Medulla oblongata (tissue), 1 donor: ENCODE data around the gene GJB3.
"Not testable (repeated sequence)": the region's sequence is repeated elsewhere in the genome, so short reads cannot be mapped to it uniquely, and the experiment has no call there.

Source experiments
- DNase-seq: peaks from one replicate; pipeline ENCODE4 v3.0.0-alpha.2; 2015; ENCODE audit errors: extremely low spot score

The GJB3 gene

GRCh38 chr1:34759503-34760357, 21.3 kb upstream of the GJB3 start, which contains the start of gene GJB4:
Gene GJB4 (plus strand): TSS chr1:34759740. CDS start chr1:34761255, 1,515 bp downstream.
- DNase-seq: no peak

- no peak for DNase-seq
Observed at GRCh38 chr1:34761176-34761761, 19.7 kb upstream of the GJB3 start.

- no peak for DNase-seq
Observed at GRCh38 chr1:34761776-34762307, 19.2 kb upstream of the GJB3 start.

GRCh38 chr1:34762474-34763141, 18.4 kb upstream of the GJB3 start:
- no peak for DNase-seq

- no peak for DNase-seq
Observed at GRCh38 chr1:34763142-34763781, 17.8 kb upstream of the GJB3 start.

- no peak for DNase-seq
Observed at GRCh38 chr1:34768856-34769255, 12.2 kb upstream of the GJB3 start.

GRCh38 chr1:34770891-34771504, 10.0 kb upstream of the GJB3 start:
- DNase-seq: no peak

- DNase-seq: no peak
Observed at GRCh38 chr1:34771573-34772371, 9.2 kb upstream of the GJB3 start.

GRCh38 chr1:34773114-34773513, 7.9 kb upstream of the GJB3 start:
- not testable (repeated sequence) for DNase-seq

GRCh38 chr1:34774957-34775356, 6.1 kb upstream of the GJB3 start:
- DNase-seq: peak; percentile 11

- no peak for DNase-seq
Observed at GRCh38 chr1:34776911-34777310, 4.1 kb upstream of the GJB3 start.

GRCh38 chr1:34777519-34778321, 3.3 kb upstream of the GJB3 start:
- DNase-seq: no peak

GRCh38 chr1:34778381-34778780, 2.6 kb upstream of the GJB3 start:
- no peak for DNase-seq

GRCh38 chr1:34779005-34779404, 2.0 kb upstream of the GJB3 start:
- DNase-seq: no peak

GRCh38 chr1:34779526-34779925, 1.5 kb upstream of the GJB3 start:
- DNase-seq: no peak

- no peak for DNase-seq
Observed at GRCh38 chr1:34779962-34780361, 1.1 kb upstream of the GJB3 start.

- DNase-seq: no peak
Observed at GRCh38 chr1:34780528-34780927, 486 bp upstream of the GJB3 start.

GRCh38 chr1:34781844-34782391, 904 bp downstream of the GJB3 start:
- DNase-seq: no peak

- DNase-seq: no peak
Observed at GRCh38 chr1:34784751-34785221, 3.8 kb downstream of the GJB3 start.
